Measurements from ENCODE around the gene RHOT1.
"Not testable (repeated sequence)": the region's sequence is repeated elsewhere in the genome, so short reads cannot be mapped to it uniquely, and the experiment has no call there.

The RHOT1 gene

GRCh38 chr17:32124985-32125847 lies 17.1 kb upstream of the RHOT1 start:
- DNase-seq = no peak

GRCh38 chr17:32125848-32126153 lies 16.5 kb upstream of the RHOT1 start:
- DNase-seq = no peak

- no peak for DNase-seq
Measured at GRCh38 chr17:32126325-32126724, 16.0 kb upstream of the RHOT1 start.

- no peak for DNase-seq
Measured at GRCh38 chr17:32126746-32127145, 15.6 kb upstream of the RHOT1 start.

GRCh38 chr17:32127158-32127897 lies 15.0 kb upstream of the RHOT1 start:
- DNase-seq = peak; percentile 94

- DNase-seq = not testable (repeated sequence)
Measured at GRCh38 chr17:32128470-32128869, 13.8 kb upstream of the RHOT1 start.

GRCh38 chr17:32135497-32136117 lies 6.7 kb upstream of the RHOT1 start:
- DNase-seq = peak; percentile 26

GRCh38 chr17:32136856-32137255 lies 5.4 kb upstream of the RHOT1 start:
- no peak for DNase-seq

GRCh38 chr17:32139504-32139903 lies 2.8 kb upstream of the RHOT1 start:
- DNase-seq = not testable (repeated sequence)

GRCh38 chr17:32141258-32141657 lies 1.0 kb upstream of the RHOT1 start:
- DNase-seq = peak; percentile 76

GRCh38 chr17:32141679-32142037 lies 644 bp upstream of the RHOT1 start:
- no peak for DNase-seq

- DNase-seq = peak; percentile 74
Measured at GRCh38 chr17:32142857-32143526, 690 bp downstream of the RHOT1 start.

- DNase-seq = no peak
Measured at GRCh38 chr17:32143527-32143870, 1.2 kb downstream of the RHOT1 start.

GRCh38 chr17:32144442-32144841 lies 2.1 kb downstream of the RHOT1 start:
- DNase-seq = not testable (repeated sequence)

- DNase-seq = no peak
Measured at GRCh38 chr17:32148351-32148750, 6.0 kb downstream of the RHOT1 start.

- DNase-seq = no peak
Measured at GRCh38 chr17:32150358-32150757, 8.1 kb downstream of the RHOT1 start.

GRCh38 chr17:32152130-32152529 lies 9.8 kb downstream of the RHOT1 start:
- no peak for DNase-seq

GRCh38 chr17:32155896-32156295 lies 13.6 kb downstream of the RHOT1 start:
- no peak for DNase-seq

GRCh38 chr17:32156656-32157055 lies 14.4 kb downstream of the RHOT1 start:
- DNase-seq = no peak

- peak; percentile 71 for DNase-seq
Measured at GRCh38 chr17:32157225-32157624, 14.9 kb downstream of the RHOT1 start.

GRCh38 chr17:32158870-32159585 lies 16.7 kb downstream of the RHOT1 start:
- DNase-seq = no peak

GRCh38 chr17:32159586-32160438 lies 17.5 kb downstream of the RHOT1 start:
- DNase-seq = no peak

Data from EL (cell line).